ENCODE results near the gene APC.

DNA sequence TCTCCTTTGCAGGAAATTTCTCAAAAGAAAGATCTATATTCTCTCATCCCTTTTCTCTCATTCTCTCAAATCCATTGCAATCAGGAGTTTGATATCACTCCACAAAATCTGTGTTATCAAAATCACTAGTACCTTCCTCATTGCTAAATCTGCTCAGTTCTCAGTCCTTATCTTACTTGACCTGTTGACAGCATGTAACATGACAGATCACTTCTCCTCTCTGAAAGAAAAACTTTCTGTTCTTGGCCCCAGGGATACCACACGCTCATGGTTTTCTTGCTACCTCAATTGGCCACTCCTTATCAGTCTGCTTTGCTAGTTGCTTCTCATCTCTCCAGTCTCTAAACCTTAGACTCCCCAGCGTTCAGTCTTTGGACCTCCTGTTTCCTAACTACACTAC is 145.5 kb downstream of the APC start:
- TF ChIP-seq, protein P1, sequence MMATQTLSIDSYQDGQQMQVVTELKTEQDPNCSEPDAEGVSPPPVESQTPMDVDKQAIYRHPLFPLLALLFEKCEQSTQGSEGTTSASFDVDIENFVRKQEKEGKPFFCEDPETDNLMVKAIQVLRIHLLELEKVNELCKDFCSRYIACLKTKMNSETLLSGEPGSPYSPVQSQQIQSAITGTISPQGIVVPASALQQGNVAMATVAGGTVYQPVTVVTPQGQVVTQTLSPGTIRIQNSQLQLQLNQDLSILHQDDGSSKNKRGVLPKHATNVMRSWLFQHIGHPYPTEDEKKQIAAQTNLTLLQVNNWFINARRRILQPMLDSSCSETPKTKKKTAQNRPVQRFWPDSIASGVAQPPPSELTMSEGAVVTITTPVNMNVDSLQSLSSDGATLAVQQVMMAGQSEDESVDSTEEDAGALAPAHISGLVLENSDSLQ (IDR thresholded peaks at IDR 0.05): no peak
- TF ChIP-seq SUZ12 (IDR thresholded peaks at IDR 0.05) (no peak), FOXM1 (IDR thresholded peaks at IDR 0.05; ENCODE audit: borderline replicate concordance) (no peak), FOXK2 (IDR thresholded peaks at IDR 0.05) (no peak), SP1 (IDR thresholded peaks at IDR 0.05) (no peak), ELF4 (IDR thresholded peaks at IDR 0.05) (no peak), BHLHE40 (IDR thresholded peaks at IDR 0.05; ENCODE audit: borderline replicate concordance) (no peak)

Data from HEK293T (cell line).